Measurements from ENCODE around the gene PDE4B.

PDE4B gene

GRCh38 chr1:66254785-66255184 is 462.1 kb downstream of the PDE4B start:
- no peak for DNase-seq (ENCODE audit: low read depth in 2 of 3, low spot score in 1 of 3)

DNA sequence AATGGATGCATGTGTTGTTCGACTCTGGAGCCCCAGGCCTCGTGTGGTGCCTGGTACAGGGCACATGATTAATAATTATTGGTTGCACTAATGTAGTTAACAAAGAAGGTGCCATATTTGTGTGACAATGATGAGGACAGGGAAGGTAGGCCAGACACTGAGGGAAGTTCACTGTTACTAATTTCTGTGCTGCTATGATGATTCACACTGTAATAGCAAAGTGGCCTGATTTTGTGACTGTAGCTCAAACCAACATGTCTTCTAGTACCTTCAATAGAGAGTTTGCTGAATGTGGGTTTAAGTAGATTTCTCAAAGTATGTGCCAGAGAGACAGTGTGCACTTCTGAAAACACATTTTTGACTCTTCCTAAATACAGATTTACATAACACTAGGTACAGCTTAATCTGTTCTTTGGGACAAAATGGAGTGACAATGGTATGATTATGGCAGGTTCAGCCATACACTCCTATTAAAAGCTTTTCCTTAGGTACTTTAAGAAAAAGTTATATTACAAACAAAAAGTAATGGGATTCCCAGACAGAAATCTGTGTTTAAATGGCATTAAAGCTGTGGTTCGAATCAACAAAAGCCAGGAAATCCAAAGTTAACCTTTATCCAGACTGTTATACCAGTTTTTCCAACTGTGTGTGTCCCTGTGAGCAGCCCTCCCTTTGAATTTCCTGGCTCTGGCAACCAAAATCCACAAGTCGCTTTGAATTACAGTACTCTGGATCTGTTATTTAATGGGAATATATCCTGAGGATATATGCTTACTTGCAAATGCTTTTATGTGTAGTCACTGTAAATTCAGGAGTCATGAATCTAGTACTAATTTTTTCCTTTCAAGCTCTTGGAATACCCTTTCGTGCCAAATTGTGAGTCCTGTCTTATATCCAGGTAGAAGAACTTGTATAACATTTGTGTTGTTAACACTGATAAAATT is 464.2 kb downstream of the PDE4B start:
- DNase-seq (ENCODE audit: low read depth in 2 of 3, low spot score in 1 of 3) = no peak

DNA sequence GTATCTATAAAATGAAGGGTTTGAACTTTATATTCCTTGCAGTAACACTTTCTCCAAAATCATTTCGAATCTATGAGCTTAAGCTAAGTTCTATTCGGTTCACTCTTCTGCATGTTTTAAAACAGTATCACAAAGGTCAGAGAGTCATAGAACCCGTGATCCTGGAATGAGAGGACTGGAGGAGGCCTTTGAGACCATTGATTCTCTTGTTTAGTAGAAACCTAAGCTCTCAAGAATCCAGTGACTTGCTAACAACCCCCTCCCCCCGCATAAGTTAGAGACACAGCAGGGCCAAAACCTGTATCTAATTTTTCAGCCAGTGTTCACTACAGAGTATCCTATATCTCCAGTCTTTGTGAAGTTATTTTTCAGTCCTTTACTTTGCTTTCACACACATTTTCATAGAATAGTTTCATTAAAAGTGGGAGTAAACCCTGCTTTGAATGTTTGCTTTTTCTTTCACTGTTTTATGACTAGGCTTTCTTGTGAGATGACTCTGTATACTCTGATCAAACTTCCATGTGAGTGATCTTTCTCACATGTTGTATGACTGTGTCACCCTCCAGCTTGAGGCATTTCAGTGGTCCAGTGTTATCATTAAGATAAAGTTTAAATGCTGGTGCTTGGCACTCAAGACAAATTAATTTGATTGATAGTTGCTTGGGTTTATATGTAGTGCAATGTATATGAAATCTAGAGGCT is 465.9 kb downstream of the PDE4B start:
- DNase-seq (ENCODE audit: low read depth in 2 of 3, low spot score in 1 of 3) = no peak

DNA sequence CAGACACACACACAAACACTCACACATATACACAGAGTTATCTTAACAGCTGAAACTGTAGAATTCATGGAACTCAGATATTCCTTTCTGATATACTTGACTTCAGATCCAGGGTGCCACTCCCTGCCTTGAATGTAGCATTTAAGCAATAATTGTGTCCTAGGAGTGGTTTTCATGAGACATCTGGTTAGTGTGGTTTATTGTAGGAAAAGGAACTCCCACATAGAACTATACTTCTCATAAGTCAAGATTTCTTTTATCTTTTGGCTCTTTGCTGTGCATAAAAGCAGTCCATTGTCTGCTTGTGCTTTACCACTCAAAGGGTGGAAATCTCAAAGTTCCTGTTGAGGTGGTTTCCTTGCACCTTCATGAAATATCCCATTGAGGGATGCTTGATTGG is 468.7 kb downstream of the PDE4B start:
- no peak for DNase-seq (ENCODE audit: low read depth in 2 of 3, low spot score in 1 of 3)

- DNase-seq (ENCODE audit: low read depth in 2 of 3, low spot score in 1 of 3) = no peak
Measured at GRCh38 chr1:66262208-66262963, 469.7 kb downstream of the PDE4B start.

DNA sequence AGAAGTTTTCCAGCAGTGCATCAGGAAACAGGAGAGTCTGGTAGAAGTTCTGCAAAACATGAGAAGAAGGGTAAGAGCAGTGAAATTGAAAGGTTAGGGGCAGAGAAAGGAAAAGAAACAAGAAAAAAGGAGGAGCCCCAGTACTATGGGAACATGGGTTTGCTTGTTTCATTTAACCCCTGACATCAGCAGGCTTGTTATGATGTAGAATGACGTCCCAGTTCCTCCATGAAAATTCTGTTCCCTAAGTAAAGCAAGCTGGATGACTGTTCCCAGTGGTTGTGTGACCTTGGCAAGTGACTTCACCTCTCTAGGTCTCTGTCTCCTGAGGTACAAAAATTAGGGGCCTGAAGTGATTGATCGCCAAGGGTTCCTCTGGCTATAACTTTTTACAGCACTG is 472.6 kb downstream of the PDE4B start:
- DNase-seq (ENCODE audit: low read depth in 2 of 3, low spot score in 1 of 3) = no peak

DNA sequence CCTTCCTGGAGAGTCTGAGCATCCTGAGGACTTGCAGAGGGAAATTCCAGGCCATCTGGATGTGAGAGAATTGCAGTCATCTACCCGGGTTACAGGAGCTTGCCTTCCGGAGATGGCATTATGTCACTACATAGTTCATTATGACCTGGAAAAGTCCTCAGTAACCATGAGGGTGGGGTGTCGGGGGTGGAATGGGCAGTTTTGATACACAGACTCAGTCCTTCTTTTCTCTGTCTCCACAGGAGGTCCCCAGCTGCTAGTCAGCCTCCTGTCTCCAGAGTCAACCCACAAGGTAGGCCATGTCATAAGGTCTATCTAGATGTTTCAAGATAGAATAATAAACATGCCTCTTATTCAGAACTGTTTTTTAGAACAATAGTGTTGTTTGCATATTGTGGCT is 473.1 kb downstream of the PDE4B start:
- no peak for DNase-seq (ENCODE audit: low read depth in 2 of 3, low spot score in 1 of 3)

DNA sequence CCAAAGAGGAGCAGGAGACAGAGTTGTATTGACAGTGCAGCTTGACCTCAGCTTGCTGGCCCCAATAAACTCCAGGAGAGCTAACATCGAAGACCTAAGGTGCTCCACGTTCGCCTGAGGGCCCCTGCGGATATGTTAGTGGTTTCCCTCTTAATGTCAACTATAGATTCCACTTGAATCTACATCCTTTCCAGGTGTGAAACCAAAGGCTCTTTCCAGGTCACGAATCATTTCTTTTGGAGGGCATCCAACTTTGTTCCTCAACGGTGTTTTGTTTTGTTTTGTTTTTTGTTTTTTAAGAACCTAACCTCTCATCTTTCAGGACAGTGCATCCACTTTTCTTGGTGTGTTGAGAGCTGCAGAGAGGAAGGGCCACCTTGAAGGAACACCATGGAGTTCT is 473.7 kb downstream of the PDE4B start:
- DNase-seq (ENCODE audit: low read depth in 2 of 3, low spot score in 1 of 3) = no peak

DNA sequence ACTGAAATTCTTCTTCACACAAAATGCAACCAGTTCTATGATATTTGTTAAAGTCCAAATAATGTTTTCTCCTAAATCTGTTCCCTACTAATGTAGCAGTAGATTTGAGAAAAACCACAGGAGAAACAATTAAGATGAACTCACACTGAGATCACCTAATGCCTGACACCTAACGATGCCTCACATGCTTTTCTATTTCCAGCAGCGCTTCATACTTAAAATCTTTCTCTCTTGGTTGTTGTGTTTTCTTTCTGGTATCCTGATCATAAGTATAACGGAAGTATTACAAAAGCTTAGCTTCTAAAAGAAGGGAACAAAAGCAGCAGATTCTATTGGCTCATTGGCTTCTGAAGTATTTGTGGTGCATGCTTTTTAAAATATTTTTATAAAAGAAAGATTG is 474.1 kb downstream of the PDE4B start:
- DNase-seq (ENCODE audit: low read depth in 2 of 3, low spot score in 1 of 3) = no peak

GRCh38 chr1:66267201-66267940 is 474.7 kb downstream of the PDE4B start:
- DNase-seq (ENCODE audit: low read depth in 2 of 3, low spot score in 1 of 3) = no peak

DNA sequence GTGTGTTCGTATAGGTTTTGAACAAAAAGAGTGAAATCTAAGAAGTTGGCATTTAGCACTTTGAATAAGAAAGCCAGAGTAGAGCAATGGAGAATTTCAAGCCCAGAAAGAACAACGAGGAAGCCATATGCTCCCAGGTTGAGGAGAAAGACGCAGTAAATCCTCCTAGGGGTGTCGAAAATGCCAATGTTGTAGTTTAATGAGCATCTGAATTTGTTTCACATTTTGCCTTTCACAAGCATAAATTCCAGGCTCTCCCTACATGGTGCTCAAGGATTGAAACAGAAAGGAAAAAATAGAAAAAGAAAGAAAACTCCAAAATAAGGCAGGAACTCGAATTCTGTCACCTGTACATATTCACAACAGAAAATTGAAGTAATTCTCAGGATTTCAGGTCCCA is 476.5 kb downstream of the PDE4B start:
- DNase-seq (ENCODE audit: low read depth in 2 of 3, low spot score in 1 of 3) = no peak

DNA sequence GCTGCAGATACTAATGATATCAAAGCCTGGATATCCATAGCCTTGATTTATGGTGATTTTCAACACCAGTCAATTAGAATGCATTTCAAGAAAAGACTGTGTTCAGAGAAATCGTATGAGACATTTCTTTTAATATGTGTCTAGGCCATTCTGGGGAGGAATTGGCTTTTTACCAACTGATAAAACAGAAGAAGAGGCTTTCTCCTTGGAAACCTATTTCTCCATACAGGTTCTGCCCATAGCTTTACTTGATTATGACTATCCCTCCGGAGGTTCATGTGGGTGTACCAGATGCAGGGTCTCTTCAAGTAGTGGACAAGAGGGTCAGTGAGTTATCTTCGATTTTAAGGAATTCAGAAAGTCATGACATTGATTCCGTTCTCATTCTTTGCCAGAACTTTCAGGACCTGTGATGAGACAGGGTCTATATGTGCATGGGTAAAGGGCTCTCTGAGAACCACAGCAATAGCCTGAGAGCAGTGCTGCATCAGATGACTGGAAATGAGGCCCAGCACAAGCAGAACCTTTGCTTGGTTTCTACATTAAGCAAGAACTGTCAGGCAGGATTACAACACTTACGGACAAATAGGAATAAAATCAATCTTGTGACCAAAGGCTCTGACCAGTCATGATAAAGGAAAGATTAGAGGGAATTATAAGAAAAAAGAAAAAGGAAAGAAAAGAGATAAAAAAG is 477.6 kb downstream of the PDE4B start:
- no peak for DNase-seq (ENCODE audit: low read depth in 2 of 3, low spot score in 1 of 3)

- DNase-seq (ENCODE audit: low read depth in 2 of 3, low spot score in 1 of 3) = peak; percentile 37 to 80 (median 39)
Measured at GRCh38 chr1:66271216-66271903, 478.7 kb downstream of the PDE4B start.

- no peak for DNase-seq (ENCODE audit: low read depth in 2 of 3, low spot score in 1 of 3)
Measured at GRCh38 chr1:66271904-66272254, 479.2 kb downstream of the PDE4B start.

DNA sequence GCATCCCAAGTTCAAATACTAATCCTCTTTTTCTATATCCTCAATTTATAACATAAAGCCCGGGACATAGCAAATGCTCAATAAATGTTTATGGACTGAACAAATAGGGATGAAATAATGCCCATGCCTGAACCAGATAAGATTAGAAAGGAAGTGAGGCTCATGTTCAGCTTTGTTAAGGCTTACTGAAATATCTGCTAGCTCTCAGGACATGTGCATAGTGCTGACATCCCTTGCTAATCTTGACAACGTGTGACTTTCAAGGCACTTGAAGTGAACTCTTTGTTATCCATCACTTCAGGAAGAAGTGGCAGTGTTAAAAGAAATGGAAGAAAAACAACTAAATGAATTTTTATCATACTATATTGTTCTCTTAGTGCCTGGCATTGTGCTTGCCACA is 481.0 kb downstream of the PDE4B start:
- no peak for DNase-seq (ENCODE audit: low read depth in 2 of 3, low spot score in 1 of 3)

DNA sequence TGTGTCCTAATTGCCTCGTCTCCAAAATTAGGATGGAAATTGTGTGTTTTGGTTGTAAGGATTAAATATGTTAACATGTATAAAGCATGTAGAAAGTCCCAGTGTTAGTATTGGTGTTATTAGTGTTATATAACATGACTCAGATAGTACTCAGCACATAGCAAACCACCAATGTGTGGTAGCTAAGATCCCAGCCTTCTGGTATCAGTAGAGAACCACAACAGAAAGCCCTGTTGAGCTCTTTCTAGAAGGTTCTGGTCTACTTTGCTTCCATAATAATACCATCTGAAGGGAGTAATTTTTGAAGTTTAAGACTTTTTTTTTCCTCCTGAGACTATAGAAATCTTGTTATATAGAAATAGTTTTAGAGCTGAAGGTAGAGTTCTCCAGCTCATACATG is 481.9 kb downstream of the PDE4B start:
- no peak for DNase-seq (ENCODE audit: low read depth in 2 of 3, low spot score in 1 of 3)

- no peak for DNase-seq (ENCODE audit: low read depth in 2 of 3, low spot score in 1 of 3)
Measured at GRCh38 chr1:66275083-66275482, 482.4 kb downstream of the PDE4B start.

GRCh38 chr1:66275601-66276023 is 482.9 kb downstream of the PDE4B start:
- peak; percentile 39 to 48 (median 45) for DNase-seq (ENCODE audit: low read depth in 2 of 3, low spot score in 1 of 3)

GRCh38 chr1:66276218-66276617 is 483.5 kb downstream of the PDE4B start:
- peak in 1 of 3 donors; percentile 38 for DNase-seq (ENCODE audit: low read depth in 2 of 3, low spot score in 1 of 3)

Measured in stimulated activated CD4-positive, alpha-beta T cell treated with anti-CD3 and anti-CD28 coated beads, Interleukin-12 subunit alpha, Interleukin-12 subunit beta, amount 100 ng/mL, for 48 hours (primary cell).